Measurements from ENCODE around the gene RUFY3. TPM values are rescaled to one million over a fixed set of nuclear protein-coding genes. Genes with fewer than 3 reads are reported as not detected.
"Not testable (repeated sequence)": the region's sequence is repeated elsewhere in the genome, so short reads cannot be mapped to it uniquely, and the experiment has no call there.

RUFY3 gene
- total and polyA plus RNA-seq, 12 donors = 41.8 to 141 (median 85.4) TPM

- intact Hi-C loops (cut with DNase I) = loop anchor here in 1 of 2 donors (10.0 kb wide), 1 partner anchor 124 kb away; no protein-coding TSS in a partner anchor
- Histone ChIP-seq H3K36me3 (replicated peaks in 1 of 2) (no peaks in the 10 kb centered on the region), H3K9me3 (replicated peaks in 1 of 3) (no peaks in the 10 kb centered on the region), H3K27me3 (no peaks in the 10 kb centered on the region), H3K4me1 (replicated peaks in 1 of 2) (peaks cover 0 to 7% of the 10 kb centered on the region in 2 donors), H3K4me3 (no peak overlapping the region), H3K27ac (no peak overlapping the region)
- no peak for DNase-seq
- 88 to 99% (median 94%) methylated on average over 5 of the region's 5 CpGs for WGBS, 4 donors
- TF ChIP-seq POLR2A (IDR thresholded peaks at IDR 0.05) (no peak), CTCF (IDR thresholded peaks at IDR 0.05) (no peak)
These were observed 21.1 kb upstream of the RUFY3 start for GRCh38 chr4:70700712-70701111.

- Histone ChIP-seq H3K36me3 (replicated peaks in 1 of 2) (no peaks in the 10 kb centered on the region), H3K4me1 (replicated peaks in 1 of 2) (peaks cover under 1 to 11% of the 10 kb centered on the region in 2 donors), H3K27ac (no peak overlapping the region), H3K4me3 (no peak overlapping the region), H3K9me3 (replicated peaks in 1 of 3) (no peaks in the 10 kb centered on the region), H3K27me3 (no peaks in the 10 kb centered on the region)
- intact Hi-C loops (cut with DNase I) = loop anchor here in 1 of 2 donors (10.0 kb wide), 1 partner anchor 124 kb away; no protein-coding TSS in a partner anchor
- DNase-seq = no peak
- WGBS, 4 donors = 76 to 100% (median 92%) methylated on average over 1 of the region's 1 CpG
- TF ChIP-seq CTCF (IDR thresholded peaks at IDR 0.05) (no peak), POLR2A (IDR thresholded peaks at IDR 0.05) (no peak)
These were observed 20.5 kb upstream of the RUFY3 start for GRCh38 chr4:70701271-70701670.

- WGBS, 4 donors = 82 to 89% (median 86%) methylated on average over 2 of the region's 2 CpGs
- H3K4me1 ChIP-seq (replicated peaks in 1 of 2) = peaks cover 11 to 23% of the 10 kb centered on the region in 2 donors
- H3K36me3 ChIP-seq (replicated peaks in 1 of 2); DNase-seq; H3K4me3 ChIP-seq; H3K27ac ChIP-seq; H3K27me3 ChIP-seq; H3K9me3 ChIP-seq (replicated peaks in 1 of 3): not testable (repeated sequence)
- intact Hi-C loops (cut with DNase I) = loop anchor here in 1 of 2 donors (10.0 kb wide), 1 partner anchor 122 kb away; no protein-coding TSS in a partner anchor
These were observed 19.2 kb upstream of the RUFY3 start for GRCh38 chr4:70702592-70702991.

- Histone ChIP-seq H3K27me3 (no peaks in the 10 kb centered on the region), H3K27ac (peak overlapping the region; percentile 91 to 98 (median 97)), H3K9me3 (replicated peaks in 1 of 3) (no peaks in the 10 kb centered on the region), H3K36me3 (replicated peaks in 1 of 2) (no peaks in the 10 kb centered on the region), H3K4me1 (replicated peaks in 1 of 2) (peaks cover 11 to 23% of the 10 kb centered on the region in 2 donors), H3K4me3 (peak overlapping the region in 3 of 4 donors; percentile 47 to 95 (median 84))
- WGBS, 4 donors = 2 to 3% (median 2%) methylated on average over 11 of the region's 11 CpGs
- intact Hi-C loops (cut with DNase I) = loop anchor here in 1 of 2 donors (10.0 kb wide), 1 partner anchor 121 kb away; no protein-coding TSS in a partner anchor
- DNase-seq = peak in 3 of 7 donors; percentile 20 to 45 (median 40)
- TF ChIP-seq POLR2A (IDR thresholded peaks at IDR 0.05) (no peak), CTCF (IDR thresholded peaks at IDR 0.05) (no peak)
These were observed 18.0 kb upstream of the RUFY3 start for GRCh38 chr4:70703619-70704214.

Data from adrenal gland (tissue), 12 donors.